GM12891 (cell line): ENCODE results near the gene ADARB1.

ENCODE experiments used
- DNase-seq: peaks from one replicate; pipeline ENCODE4 v3.0.0; 2011; ENCODE audit warnings: low spot score; ENCODE audit not compliant: insufficient read length
- FAIRE-seq: peaks from 2 replicates; lab custom pipeline; 2011; peaks lifted over from hg19 to GRCh38; lab: Jason Lieb, UNC
- PAX5 ChIP-seq: IDR thresholded peaks from 2 replicates; pipeline ENCODE4 v1.6.1; 2011; ENCODE audit warnings: low read length, moderate library complexity, mild to moderate bottlenecking; ENCODE audit not compliant: insufficient read depth, severe bottlenecking
- POLR2A ChIP-seq: IDR thresholded peaks from 2 replicates; pipeline ENCODE4 v1.6.1; 2011; ENCODE audit warnings: low read depth, low read length, control low read depth
- POLR2AphosphoS5 ChIP-seq: IDR thresholded peaks from 2 replicates; pipeline ENCODE4 v1.6.1; 2011; ENCODE audit warnings: low read depth, low read length, control low read depth
- POU2F2 ChIP-seq: IDR thresholded peaks from 2 replicates; pipeline ENCODE4 v1.6.1; 2011; ENCODE audit warnings: low read depth, mild to moderate bottlenecking, control low read depth, low read length, moderate library complexity
- SPI1 ChIP-seq: IDR thresholded peaks from 2 replicates; pipeline ENCODE4 v1.6.1; 2011; ENCODE audit warnings: low read depth, low read length, control low read depth
- TAF1 ChIP-seq: IDR thresholded peaks from 2 replicates; pipeline ENCODE4 v1.6.1; 2011; ENCODE audit warnings: low read depth, low read length, control low read depth

Gene ADARB1

GRCh38 chr21:45162809-45163208 lies 88.4 kb downstream of the ADARB1 start:
- TF ChIP-seq POLR2AphosphoS5 (no peak), TAF1 (no peak), SPI1 (no peak), POLR2A (no peak), POU2F2 (no peak), PAX5 (no peak)
- FAIRE-seq, result no peak
- DNase-seq, result no peak

GRCh38 chr21:45163413-45164123 lies 89.2 kb downstream of the ADARB1 start:
- TF ChIP-seq POLR2A (no peak), PAX5 (no peak)
- DNase-seq (no peak), FAIRE-seq (no peak)

- FAIRE-seq, result no peak
- TF ChIP-seq SPI1, result no peak
- TF ChIP-seq POU2F2, result no peak
- no peak for TF ChIP-seq PAX5
- no peak for TF ChIP-seq POLR2AphosphoS5
- TF ChIP-seq TAF1, result no peak
- no peak for TF ChIP-seq POLR2A
- no peak for DNase-seq
Measured at GRCh38 chr21:45164124-45164511, 89.7 kb downstream of the ADARB1 start.

GRCh38 chr21:45164838-45165237 lies 90.5 kb downstream of the ADARB1 start:
- DNase-seq (no peak), FAIRE-seq (no peak)
- TF ChIP-seq POLR2AphosphoS5 (no peak), POU2F2 (no peak), PAX5 (no peak), TAF1 (no peak), SPI1 (no peak), POLR2A (no peak)

- no peak for FAIRE-seq
- DNase-seq, result no peak
- no peak for TF ChIP-seq POU2F2
- no peak for TF ChIP-seq PAX5
Measured at GRCh38 chr21:45166931-45167330, 92.6 kb downstream of the ADARB1 start.

GRCh38 chr21:45167796-45168222 lies 93.4 kb downstream of the ADARB1 start:
- no peak for TF ChIP-seq POU2F2
- no peak for TF ChIP-seq PAX5
- no peak for TF ChIP-seq POLR2AphosphoS5
- TF ChIP-seq TAF1, result no peak
- no peak for TF ChIP-seq SPI1
- TF ChIP-seq POLR2A, result no peak
- FAIRE-seq (no peak), DNase-seq (no peak)

GRCh38 chr21:45168522-45168921 lies 94.1 kb downstream of the ADARB1 start:
- DNase-seq (no peak), FAIRE-seq (no peak)
- TF ChIP-seq POLR2AphosphoS5, result no peak
- TF ChIP-seq TAF1, result no peak
- TF ChIP-seq PAX5, result no peak
- no peak for TF ChIP-seq POU2F2
- TF ChIP-seq POLR2A, result no peak
- TF ChIP-seq SPI1, result no peak

- FAIRE-seq (no peak), DNase-seq (no peak)
- TF ChIP-seq PAX5 (no peak), POLR2A (no peak), TAF1 (no peak), SPI1 (no peak)
Measured at GRCh38 chr21:45169001-45169400, 94.6 kb downstream of the ADARB1 start.

GRCh38 chr21:45169682-45170081 lies 95.3 kb downstream of the ADARB1 start:
- DNase-seq (no peak), FAIRE-seq (no peak)
- TF ChIP-seq POLR2A (no peak), SPI1 (no peak), TAF1 (no peak), POU2F2 (no peak), POLR2AphosphoS5 (no peak), PAX5 (no peak)

- FAIRE-seq, result no peak
- no peak for TF ChIP-seq POU2F2
- TF ChIP-seq POLR2A, result no peak
- no peak for TF ChIP-seq PAX5
- no peak for TF ChIP-seq TAF1
- no peak for TF ChIP-seq POLR2AphosphoS5
- TF ChIP-seq SPI1, result no peak
- DNase-seq, result no peak
Measured at GRCh38 chr21:45170987-45171386, 96.6 kb downstream of the ADARB1 start.
